HG02759 (cell line): Measurements from ENCODE around the gene PPP4R1.
"Not testable (repeated sequence)": the region's sequence is repeated elsewhere in the genome, so short reads cannot be mapped to it uniquely, and the experiment has no call there.

Experiments used
- ATAC-seq: cut with Tn5 transposase; IDR thresholded peaks from one replicate; pipeline ENCODE4 v1.9.1; 2021; ENCODE audit warnings: mild to moderate bottlenecking, moderate library complexity; ENCODE audit not compliant: unreplicated experiment

Gene PPP4R1

GRCh38 chr18:9631814-9632496 lies 17.6 kb upstream of the PPP4R1 start:
- no peak for ATAC-seq

- no peak for ATAC-seq
These were observed 16.1 kb upstream of the PPP4R1 start for GRCh38 chr18:9630444-9630843.

GRCh38 chr18:9629709-9630108 lies 15.3 kb upstream of the PPP4R1 start:
- ATAC-seq, result no peak

- ATAC-seq, result no peak
These were observed 14.6 kb upstream of the PPP4R1 start for GRCh38 chr18:9628984-9629383.

GRCh38 chr18:9627642-9628041 lies 13.3 kb upstream of the PPP4R1 start:
- ATAC-seq, result no peak

GRCh38 chr18:9619990-9620389 lies 5.6 kb upstream of the PPP4R1 start:
- ATAC-seq, result no peak

- no peak for ATAC-seq
These were observed 5.2 kb upstream of the PPP4R1 start for GRCh38 chr18:9619545-9619944.

- ATAC-seq, result no peak
These were observed 4.7 kb upstream of the PPP4R1 start for GRCh38 chr18:9619056-9619455.

GRCh38 chr18:9617006-9617542 lies 2.7 kb upstream of the PPP4R1 start:
- ATAC-seq, result no peak

GRCh38 chr18:9616049-9616448 lies 1.7 kb upstream of the PPP4R1 start:
- no peak for ATAC-seq

GRCh38 chr18:9615280-9615797 lies 980 bp upstream of the PPP4R1 start:
- no peak for ATAC-seq

GRCh38 chr18:9613550-9614400 lies 584 bp downstream of the PPP4R1 start:
- peak; percentile 37 for ATAC-seq

GRCh38 chr18:9612977-9613376 lies 1.4 kb downstream of the PPP4R1 start:
- ATAC-seq, result no peak

GRCh38 chr18:9612215-9612830 lies 2.0 kb downstream of the PPP4R1 start:
- ATAC-seq, result peak; percentile 28

- no peak for ATAC-seq
These were observed 5.2 kb downstream of the PPP4R1 start for GRCh38 chr18:9609190-9609589.

- ATAC-seq, result no peak
These were observed 5.6 kb downstream of the PPP4R1 start for GRCh38 chr18:9608728-9609127.

GRCh38 chr18:9608298-9608697 lies 6.1 kb downstream of the PPP4R1 start:
- no peak for ATAC-seq

- ATAC-seq, result not testable (repeated sequence)
These were observed 7.2 kb downstream of the PPP4R1 start for GRCh38 chr18:9607111-9607510.

GRCh38 chr18:9606039-9606438 lies 8.3 kb downstream of the PPP4R1 start:
- ATAC-seq, result no peak

GRCh38 chr18:9604348-9604747 lies 10.0 kb downstream of the PPP4R1 start:
- no peak for ATAC-seq

GRCh38 chr18:9599328-9599727 lies 15.0 kb downstream of the PPP4R1 start:
- no peak for ATAC-seq
